Skeletal muscle cell (primary cell): ENCODE results near the gene STAT5B.
"Not testable (repeated sequence)": the region's sequence is repeated elsewhere in the genome, so short reads cannot be mapped to it uniquely, and the experiment has no call there.

Experiments
- DNase-seq: peaks from one replicate; pipeline ENCODE4 v3.0.0-alpha.2; 2010; ENCODE audit warnings: low read depth
- H3K4me3 ChIP-seq: 2 replicates; pipeline ENCODE4 v1.5.1; 2011; ENCODE audit warnings: low read depth, mild to moderate bottlenecking, control low read depth, low read length, moderate library complexity

Gene STAT5B

DNA sequence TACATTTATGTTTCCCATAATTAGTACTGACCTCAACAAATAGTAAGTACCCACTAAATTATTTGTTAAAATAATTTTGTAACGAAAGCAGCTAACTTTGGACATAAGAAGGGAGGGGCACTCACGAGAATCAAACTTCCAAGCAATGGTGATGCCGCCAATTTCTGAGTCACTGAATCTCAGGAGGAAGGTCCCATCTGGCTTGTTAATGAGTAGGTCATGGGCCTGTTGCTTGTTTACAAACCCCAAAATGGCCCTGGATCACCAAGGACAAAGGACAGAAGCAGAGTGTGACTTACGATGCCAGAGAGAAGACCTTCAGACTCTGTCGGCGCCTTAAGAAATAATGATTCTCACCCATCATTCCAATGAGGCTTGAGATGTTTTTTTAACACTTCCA is 66.1 kb downstream of the STAT5B start:
- DNase-seq: no peak
- no peak overlapping the region for H3K4me3 ChIP-seq

DNA sequence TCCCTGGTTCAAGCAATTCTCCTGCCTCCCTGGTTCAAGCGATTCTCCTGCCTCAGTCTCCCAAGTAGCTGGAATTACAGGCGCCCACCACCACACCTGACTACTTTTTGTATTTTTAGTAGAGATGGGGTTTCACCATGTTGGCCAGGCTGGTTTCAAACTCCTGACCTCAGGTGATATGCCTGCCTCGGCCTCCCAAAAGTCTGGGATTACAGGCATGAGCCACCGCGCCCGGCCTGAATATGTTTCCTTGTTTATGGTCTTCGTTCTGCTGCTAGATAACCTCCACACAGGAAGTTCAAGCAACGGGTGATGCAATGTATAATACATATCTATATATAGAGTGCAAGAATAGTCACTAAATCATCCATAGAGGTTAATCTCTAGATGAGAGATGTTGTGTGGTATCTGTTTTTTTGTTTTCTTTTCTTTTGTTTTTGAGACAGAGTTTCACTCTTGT is 70.0 kb downstream of the STAT5B start:
- DNase-seq: not testable (repeated sequence)

GRCh38 chr17:42203354-42203753 is 72.8 kb downstream of the STAT5B start:
- no peak for DNase-seq
- H3K4me3 ChIP-seq: no peak overlapping the region

More for the DNA sequence above, 70.0 kb downstream of the STAT5B start:
- not testable (repeated sequence) for H3K4me3 ChIP-seq

DNA sequence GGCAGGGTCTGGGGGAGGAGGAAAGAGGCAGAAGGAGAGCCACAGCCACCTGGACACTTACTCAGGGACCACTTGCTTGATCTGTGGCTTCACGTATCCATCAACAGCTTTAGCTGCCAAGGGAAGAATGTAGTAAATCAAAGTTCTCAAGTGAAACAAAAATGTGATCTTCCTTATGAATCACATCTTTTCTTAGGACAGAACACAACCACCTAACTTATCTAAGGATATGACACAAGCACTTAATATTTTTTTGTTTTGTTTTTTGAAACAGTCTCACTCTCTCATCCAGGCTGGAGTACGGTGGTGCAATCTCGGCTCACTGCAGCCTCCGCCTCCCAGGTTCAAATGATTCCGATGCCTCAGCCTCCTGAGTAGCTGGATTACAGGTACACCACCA is 73.5 kb downstream of the STAT5B start:
- no peak for DNase-seq
- H3K4me3 ChIP-seq: no peak overlapping the region

DNA sequence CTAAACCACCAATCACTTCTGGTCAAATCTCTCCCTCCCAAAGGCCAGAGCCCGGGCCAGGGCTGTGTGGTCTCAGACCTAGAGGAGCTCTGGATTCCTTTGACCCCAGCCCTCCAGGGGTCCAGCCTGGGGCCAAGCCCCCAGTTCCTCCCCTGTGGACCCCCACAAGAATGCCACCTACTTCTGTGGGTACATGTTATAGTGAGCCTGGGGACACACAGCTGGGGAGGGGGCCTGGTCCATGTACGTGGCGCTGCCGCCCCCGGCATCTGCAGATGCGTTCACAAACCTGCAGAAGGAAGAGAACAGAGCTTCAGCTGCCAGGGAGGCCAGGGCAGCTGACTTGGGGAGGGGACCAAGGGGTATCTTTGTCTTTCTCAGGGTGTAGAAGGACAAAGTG is 74.0 kb downstream of the STAT5B start:
- DNase-seq: no peak
- no peak overlapping the region for H3K4me3 ChIP-seq

- H3K4me3 ChIP-seq: no peak overlapping the region
- DNase-seq: no peak
These were observed 74.8 kb downstream of the STAT5B start for GRCh38 chr17:42201458-42201772.

DNA sequence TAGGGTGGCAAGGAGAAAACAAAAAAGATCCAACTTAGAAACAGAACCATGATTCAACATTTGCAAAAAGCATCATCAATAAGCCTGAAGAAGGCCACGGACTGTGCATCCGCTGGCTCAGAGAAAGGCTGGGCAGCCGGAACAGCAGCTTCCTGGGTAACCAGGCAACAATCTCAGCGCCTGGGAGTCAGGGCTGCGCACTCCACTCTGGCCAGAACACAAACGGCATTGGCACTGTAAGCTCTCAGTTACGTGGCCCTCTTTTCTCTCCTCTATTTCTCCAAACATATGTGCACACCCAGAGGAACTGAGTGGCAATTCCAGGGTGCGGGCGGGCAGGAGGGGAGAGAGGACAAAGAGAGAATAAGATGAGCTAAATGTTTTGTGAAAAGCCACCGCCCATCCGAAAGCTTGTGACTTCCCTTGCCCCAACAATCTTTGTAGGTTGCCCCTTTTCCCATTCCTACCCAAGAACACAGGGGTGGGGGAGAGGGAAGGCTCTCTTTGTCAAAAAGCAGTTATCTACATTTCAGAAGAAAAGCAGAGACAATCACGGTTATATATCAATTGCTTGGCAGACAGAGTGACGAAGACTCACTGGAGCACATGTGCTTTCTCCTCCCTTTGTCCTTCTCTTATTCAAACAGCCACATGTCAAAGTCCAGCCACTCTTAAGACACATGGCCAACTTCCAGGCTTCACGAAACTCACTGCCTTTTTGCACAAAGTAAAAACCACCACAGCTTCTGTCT is 75.3 kb downstream of the STAT5B start:
- no peak for DNase-seq
- no peak overlapping the region for H3K4me3 ChIP-seq

DNA sequence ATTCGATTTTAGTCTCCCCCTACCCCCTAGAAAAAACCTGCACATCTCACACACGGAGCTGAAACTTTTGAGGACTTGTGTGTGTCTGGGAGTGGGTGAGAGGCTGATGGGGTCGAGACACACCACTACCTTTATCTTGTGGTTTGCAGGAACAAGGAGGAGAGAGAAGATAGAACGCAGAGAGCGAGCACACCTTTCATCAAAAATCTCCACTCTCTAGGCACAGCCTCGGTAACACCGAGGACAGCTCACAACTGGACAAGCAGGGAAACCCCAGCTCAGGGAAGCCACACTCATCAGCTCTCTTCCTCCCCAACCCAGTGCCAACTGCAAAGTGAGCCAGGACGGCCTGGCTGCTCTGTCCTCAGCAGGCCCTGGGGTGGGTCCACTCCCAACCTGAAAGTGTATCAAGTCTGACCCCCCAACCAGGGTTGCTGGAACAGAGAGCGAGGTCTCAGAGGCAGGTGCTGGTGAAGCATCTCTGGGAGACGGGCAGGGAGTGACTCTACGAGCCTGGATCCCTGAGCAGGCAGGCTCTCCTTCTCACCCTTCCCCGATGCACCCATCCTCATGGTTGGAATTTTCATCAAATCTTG is 76.7 kb downstream of the STAT5B start:
- H3K4me3 ChIP-seq: no peak overlapping the region
- DNase-seq: no peak

- H3K4me3 ChIP-seq: no peak overlapping the region
These were observed 77.3 kb downstream of the STAT5B start for GRCh38 chr17:42198897-42199296.

GRCh38 chr17:42197564-42198156 is 78.5 kb downstream of the STAT5B start:
- no peak overlapping the region for H3K4me3 ChIP-seq
- DNase-seq: no peak

More at GRCh38 chr17:42198897-42199296, 77.3 kb downstream of the STAT5B start:
- no peak for DNase-seq

GRCh38 chr17:42193969-42194899 is 82.0 kb downstream of the STAT5B start, which contains the start of gene GHDC:
TSS of gene GHDC (minus strand) at chr17:42194494. CDS start at chr17:42193581, 913 bp downstream.
- DNase-seq: no peak
- peak within 1 kb of the TSS; percentile 63 for H3K4me3 ChIP-seq

GRCh38 chr17:42193216-42193968 is 82.8 kb downstream of the STAT5B start:
- DNase-seq: no peak
- H3K4me3 ChIP-seq: peak overlapping the region; percentile 63

- no peak overlapping the region for H3K4me3 ChIP-seq
- no peak for DNase-seq
These were observed 83.7 kb downstream of the STAT5B start for GRCh38 chr17:42192189-42193126.

- no peak overlapping the region for H3K4me3 ChIP-seq
- DNase-seq: no peak
These were observed 84.9 kb downstream of the STAT5B start for GRCh38 chr17:42191275-42191608.

- DNase-seq: no peak
- H3K4me3 ChIP-seq: no peak overlapping the region
These were observed 85.5 kb downstream of the STAT5B start for GRCh38 chr17:42190491-42191274.

GRCh38 chr17:42189651-42189965 is 86.6 kb downstream of the STAT5B start:
- no peak overlapping the region for H3K4me3 ChIP-seq
- DNase-seq: no peak

DNA sequence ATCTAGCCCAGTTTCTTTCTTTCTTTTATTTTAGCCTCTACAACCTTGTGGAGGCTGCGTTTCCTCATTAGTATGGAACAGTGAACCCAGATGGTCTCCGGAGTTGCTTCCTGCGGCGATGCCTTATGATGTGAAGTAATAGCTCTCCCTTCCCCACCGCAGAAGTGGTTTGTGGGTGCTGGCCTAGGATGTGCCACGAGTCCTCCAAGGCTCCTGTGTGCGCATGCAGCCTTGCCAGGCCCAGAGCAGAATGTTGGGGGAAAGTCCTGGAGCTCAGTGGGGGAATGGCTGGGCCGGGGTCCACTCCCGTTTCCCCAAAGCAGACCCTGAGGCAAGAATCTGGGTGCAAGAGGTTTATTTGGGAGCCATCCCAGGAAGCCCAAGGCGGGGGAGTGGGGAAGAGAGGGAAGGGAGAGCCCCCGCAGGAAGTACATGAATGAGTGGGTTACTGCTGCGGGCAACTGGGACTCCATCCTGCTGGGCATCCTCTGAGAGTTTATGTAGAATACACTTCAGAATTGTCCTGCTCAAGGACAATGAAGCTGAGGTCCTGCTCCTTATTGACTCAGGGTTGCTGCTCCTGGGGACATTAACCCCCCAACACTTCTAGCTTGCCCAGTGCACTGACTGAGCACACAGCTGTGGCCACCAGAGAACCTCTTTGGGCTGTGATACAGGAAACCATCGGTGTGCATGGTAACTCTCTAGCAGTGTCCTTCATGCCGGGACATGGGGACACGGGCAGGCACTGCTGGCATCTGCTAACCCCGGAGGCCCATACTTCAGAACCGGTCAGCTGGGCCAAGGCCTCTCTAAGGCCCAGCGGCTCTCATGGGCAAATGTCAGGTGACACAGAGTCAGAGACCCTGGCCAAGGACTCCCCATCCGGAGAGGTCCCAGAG is 87.2 kb downstream of the STAT5B start:
- no peak for DNase-seq

More for the DNA sequence above, 87.2 kb downstream of the STAT5B start:
- no peak overlapping the region for H3K4me3 ChIP-seq
